ENCODE measurements around the gene TTLL13.
A peak's percentile ranks its signal among the peaks of the same experiment; 100 is the strongest.
"Not testable (repeated sequence)": the region's sequence is repeated elsewhere in the genome, so short reads cannot be mapped to it uniquely, and the experiment has no call there.

DNA sequence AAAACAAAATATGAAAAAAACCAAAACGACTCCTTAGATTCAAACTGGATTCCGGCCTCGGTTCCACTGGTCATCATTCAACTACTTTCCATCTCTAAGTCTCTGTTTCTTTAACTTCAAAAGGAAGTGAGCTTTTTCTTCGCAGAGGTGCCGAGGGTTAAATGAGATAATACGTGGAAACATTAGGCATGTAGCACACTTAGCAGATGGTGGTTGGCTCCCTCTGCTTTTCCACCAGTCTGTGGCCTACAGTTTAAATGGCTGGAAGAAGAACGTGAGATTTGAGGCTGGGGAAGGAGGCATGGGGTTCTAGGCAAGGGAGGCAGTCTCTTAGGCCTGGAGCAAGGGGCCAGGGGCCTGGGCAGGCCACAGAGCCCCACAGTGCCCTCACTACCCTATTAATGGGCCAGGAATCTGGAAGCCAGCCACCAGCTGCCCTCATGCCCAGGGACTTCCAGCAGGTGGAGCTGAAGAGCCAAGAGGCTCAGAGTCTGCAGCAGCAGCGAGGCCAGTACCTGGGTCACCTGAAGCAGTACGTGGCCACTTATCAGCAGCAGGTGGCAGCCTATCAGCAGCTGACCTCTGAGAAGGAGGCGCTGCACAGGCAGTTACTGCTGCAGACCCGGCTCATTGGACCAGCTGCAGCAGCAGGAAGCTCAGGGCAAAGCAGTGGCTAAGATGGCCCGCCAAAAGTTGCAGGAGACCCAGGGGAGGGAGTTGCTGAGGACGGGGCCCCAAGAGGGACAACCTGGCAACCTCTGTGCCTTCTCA is 43.9 kb downstream of the TTLL13 start:
- TF ChIP-seq, protein P1, sequence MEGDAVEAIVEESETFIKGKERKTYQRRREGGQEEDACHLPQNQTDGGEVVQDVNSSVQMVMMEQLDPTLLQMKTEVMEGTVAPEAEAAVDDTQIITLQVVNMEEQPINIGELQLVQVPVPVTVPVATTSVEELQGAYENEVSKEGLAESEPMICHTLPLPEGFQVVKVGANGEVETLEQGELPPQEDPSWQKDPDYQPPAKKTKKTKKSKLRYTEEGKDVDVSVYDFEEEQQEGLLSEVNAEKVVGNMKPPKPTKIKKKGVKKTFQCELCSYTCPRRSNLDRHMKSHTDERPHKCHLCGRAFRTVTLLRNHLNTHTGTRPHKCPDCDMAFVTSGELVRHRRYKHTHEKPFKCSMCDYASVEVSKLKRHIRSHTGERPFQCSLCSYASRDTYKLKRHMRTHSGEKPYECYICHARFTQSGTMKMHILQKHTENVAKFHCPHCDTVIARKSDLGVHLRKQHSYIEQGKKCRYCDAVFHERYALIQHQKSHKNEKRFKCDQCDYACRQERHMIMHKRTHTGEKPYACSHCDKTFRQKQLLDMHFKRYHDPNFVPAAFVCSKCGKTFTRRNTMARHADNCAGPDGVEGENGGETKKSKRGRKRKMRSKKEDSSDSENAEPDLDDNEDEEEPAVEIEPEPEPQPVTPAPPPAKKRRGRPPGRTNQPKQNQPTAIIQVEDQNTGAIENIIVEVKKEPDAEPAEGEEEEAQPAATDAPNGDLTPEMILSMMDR (IDR thresholded peaks at IDR 0.05; ENCODE audit: low read length) = peak; percentile 82
- not testable (repeated sequence) for TF ChIP-seq EZH2 (optimal IDR thresholded peaks at IDR 0.05; ENCODE audit: low read depth, low read length); EZH2phosphoT487 (IDR thresholded peaks at IDR 0.05; ENCODE audit: low read length)
